NCI-H2227 (cell line): Measurements from ENCODE around the gene FREM3.

Experiments used
- DNase-seq: peaks from one replicate; lab custom pipeline; 2025; ENCODE audit not compliant: unreplicated experiment; lab: John Stamatoyannopoulos, UW

FREM3 gene

GRCh38 chr4:143668930-143669552 is 31.4 kb downstream of the FREM3 start:
- DNase-seq = no peak

- no peak for DNase-seq
These were observed 33.0 kb downstream of the FREM3 start for GRCh38 chr4:143667461-143667860.

DNA sequence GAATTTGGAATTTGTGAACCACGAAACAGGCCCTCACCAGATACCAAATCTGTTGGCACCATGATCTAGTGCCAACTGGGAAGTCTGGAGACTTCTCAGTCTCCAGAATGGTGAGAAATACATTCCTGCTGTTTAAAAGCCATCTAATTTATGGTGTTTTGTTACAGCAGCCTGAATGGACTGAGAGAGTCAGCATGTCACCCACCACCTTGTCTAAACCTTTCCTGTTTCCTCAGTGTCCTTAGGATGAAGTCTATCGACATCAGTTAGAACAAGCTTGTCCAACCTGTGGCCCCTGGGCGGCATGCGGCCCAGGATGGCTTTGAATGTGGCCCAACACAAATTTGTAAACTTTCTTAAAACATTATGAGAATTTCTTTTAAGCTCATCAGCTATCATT is 42.1 kb downstream of the FREM3 start:
- no peak for DNase-seq

- no peak for DNase-seq
These were observed 45.9 kb downstream of the FREM3 start for GRCh38 chr4:143654571-143654970.

DNA sequence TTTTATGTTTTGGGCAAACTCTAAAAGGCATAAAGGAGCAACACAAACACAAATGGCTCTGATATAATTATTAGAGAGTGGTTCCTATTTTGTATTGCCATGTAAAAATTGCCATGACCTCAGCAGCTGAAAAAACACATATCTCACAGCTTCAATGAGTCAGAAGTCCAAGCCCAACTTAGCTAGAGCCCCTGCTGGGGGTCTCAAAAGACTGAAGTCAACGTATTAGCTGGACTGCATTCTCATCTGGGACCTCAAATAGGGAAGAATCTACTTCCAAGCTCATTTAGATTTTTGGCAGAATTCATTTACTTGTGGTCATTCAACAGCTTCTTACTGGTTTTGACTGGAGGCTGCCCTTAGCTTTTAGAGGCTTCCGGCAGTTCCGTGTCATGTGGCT is 47.4 kb downstream of the FREM3 start:
- no peak for DNase-seq

- no peak for DNase-seq
These were observed 57.1 kb downstream of the FREM3 start for GRCh38 chr4:143643399-143643798.

- no peak for DNase-seq
These were observed 57.9 kb downstream of the FREM3 start for GRCh38 chr4:143642611-143643010.

DNA sequence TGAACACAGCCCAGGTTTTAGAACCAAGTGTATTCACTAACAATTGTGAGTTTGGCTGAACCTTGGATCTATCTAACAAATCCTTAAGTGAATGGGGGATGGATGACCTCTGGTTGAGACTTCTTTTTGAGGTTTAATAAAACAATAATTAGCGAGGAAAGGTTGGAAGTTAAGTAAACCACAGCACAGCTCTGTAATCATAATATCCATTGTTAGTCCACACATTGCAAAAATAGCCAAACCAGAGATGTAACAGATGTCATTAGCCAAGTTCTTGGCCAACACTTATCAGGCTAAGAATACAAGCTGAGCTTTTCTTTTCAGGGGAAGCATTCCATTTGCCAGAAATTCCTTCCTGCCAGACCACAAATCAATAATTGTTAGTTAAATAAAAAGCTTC is 59.1 kb downstream of the FREM3 start:
- DNase-seq = no peak

DNA sequence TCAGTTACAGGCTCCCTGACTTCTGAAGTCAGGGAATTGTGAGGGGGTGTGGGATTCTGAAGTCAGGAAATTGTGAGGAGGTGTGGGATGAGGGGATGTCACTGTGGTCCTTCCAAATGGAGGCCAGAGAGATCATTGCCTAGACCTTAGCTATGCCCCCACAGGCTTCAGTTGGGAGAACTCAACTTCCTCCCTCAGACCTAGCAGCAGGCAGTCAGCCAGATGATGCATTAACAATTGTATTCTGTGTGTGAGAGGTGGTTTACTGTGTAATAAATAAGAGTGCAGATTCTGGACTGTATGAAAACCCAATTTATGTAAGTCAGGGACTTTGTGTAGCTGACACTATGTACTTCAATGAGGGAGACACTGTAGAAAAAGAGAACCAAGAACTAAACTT is 65.7 kb downstream of the FREM3 start:
- no peak for DNase-seq

DNA sequence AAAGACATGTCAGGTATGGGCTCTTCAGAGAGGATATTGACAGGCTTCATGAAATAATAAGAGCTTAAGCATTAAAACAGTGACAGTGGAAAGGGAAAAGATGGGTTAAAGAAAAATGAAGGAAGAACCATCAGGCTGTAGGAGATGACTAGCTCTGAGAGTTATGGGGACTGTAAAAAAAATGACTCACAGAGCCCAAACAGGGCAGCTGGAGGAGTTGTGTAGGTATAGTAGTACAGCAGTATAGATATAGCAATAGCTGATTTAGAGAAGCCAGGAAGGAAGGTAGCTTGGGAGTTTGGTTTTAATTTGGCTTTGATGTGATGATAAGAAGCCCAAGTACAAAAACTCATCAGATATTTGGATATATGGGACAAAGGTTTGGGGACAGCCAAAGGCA is 66.6 kb downstream of the FREM3 start:
- DNase-seq = no peak

- DNase-seq = no peak
These were observed 74.2 kb downstream of the FREM3 start for GRCh38 chr4:143626134-143626911.

DNA sequence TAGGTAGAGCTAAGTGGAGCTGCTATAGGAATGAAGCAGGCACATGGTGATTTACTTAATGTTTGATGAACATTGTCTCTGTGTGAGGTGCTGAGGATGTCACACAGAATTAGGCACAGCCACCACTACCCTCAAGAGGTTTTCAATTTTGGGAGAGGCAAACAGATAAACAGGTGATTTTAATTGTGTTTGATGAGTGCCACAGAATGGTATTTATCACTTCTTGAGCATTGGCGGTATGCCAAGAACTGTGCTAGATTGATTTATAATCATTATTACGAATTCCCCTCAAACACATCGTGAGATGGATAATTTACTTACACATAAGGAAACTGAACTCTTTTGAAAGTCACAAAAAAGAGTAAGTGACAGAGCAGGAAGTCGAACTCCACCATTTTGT is 74.8 kb downstream of the FREM3 start:
- no peak for DNase-seq

- DNase-seq = no peak
These were observed 76.6 kb downstream of the FREM3 start for GRCh38 chr4:143623896-143624295.

DNA sequence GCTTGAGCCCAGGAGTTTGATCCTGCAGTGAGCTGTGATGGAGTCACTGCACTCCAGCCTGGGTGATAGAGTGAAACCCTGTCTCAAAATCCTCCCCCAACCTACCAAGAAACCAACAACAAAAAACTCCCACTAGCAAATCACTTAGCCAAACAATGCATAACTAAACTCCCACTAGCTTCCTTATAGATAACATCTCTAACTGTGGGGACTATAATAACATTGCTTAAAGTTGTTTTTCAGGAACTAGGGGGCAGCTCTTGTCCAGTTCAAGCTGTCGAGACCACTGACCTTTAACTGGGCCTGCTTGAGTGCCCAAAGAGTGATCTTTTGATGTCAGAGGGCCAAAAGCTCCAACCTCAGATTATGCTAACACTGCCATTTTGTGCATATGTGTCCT is 81.7 kb downstream of the FREM3 start:
- no peak for DNase-seq

DNA sequence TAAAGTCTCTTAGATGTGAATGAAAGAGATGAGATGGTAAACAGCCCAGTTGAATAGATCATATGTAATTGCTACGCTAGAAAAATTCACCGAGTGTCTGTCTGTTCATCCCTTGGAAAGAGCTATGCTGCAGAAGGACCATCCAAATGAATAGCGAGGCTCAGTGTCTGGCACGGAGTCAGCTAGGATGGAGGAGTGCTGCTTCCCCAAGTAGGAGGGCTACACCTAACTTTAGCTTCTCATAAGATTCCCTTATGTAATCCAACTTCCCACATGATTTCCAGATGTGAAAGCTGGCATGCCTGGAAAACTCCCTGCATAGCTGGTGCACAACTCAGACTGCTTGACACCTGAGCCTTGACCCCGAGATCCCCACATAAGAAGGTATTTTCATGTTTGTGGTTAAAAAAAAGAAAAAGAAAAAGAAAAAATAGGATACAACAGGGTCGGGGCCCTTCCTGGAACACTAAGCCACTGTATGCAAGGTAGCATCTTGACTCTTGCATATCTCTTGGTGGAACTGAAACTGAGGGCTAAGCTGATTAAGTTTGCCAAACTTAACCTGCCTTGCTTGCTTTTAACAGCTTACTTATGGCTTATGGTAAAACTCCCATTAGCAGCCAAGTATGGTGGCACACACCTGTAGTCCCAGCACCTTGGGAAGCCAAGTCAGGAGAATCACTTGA is 82.3 kb downstream of the FREM3 start:
- no peak for DNase-seq

GRCh38 chr4:143616771-143617170 is 83.7 kb downstream of the FREM3 start:
- no peak for DNase-seq

DNA sequence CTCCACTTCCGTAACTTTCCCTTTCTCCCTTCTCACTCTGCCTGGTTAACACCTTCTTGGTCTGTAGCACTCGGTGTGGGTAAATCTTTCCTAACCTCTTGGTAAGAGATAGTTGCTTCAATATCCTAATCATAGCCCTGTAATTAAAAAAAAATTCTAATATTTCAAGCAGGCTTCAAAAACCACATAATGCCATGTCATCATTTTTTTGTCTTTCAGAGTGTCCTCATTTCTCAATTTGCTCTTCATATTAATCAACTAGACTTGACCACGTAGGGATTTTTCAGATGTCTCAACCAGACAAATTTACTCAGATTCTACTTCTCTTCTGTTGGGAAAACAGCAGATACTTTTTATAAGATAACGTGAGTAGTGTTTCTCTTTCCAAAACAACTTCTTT is 91.0 kb downstream of the FREM3 start:
- no peak for DNase-seq

DNA sequence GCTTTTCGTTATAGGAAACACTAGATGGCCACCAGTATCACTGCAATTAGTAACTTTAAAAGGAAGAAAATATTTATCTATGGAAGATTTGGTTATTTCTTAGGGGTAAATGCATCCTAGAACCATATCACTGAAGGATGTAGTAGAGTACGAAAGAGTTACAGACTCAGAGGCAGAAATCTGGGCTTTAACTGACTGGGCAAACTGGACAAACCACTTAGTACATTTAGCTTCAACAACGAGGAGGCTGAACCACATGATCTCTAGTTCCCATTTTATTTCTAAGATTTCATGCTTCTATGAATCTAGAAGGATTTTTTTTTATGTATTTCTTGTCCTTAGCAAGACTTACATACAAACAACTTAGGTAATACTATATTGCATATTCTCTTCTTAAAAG is 94.0 kb downstream of the FREM3 start:
- DNase-seq = no peak

- DNase-seq = no peak
These were observed 100.6 kb downstream of the FREM3 start for GRCh38 chr4:143599827-143600226.

GRCh38 chr4:143598816-143599215 is 101.7 kb downstream of the FREM3 start:
- DNase-seq = no peak

DNA sequence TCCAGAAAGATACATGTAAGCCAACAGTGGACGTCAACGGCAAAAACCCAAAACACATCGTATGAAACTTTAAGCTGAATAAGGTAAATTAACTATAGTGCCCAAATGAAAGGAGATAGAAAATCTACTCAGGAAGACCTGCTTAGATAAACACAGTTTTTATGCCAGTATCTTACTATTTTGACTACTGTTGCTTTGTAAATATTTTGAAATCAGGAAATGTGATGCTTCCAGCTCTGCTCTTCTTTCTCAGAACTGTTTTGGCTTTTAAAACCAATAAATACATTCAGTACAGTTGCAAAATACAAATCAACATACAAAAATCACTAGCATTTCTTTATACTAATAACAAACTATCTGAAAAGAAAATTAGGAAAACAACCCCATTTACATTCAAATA is 103.2 kb downstream of the FREM3 start:
- DNase-seq = no peak

DNA sequence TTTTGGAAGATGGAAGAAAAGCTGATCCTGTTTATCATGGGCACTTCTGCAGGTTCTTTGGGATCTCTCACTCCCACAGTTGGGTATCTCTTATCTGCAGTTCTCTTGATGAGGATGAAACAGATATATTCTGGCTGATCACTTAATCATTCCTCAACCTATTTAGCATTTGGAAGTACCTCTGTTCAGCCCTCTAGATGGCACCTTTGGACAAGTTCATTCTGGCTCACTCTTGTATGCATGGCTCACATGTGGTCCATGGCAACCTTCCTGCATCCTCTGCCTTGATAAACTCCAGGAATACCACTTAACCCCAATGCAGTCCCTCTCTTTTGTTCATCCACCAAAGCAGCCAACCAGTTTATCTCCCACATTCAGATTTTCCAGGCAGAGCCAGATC is 112.8 kb downstream of the FREM3 start:
- no peak for DNase-seq
